Measurements from ENCODE around the gene ATP5MK.
A peak's percentile ranks its signal among the peaks of the same experiment; 100 is the strongest.
"Not testable (repeated sequence)": the region's sequence is repeated elsewhere in the genome, so short reads cannot be mapped to it uniquely, and the experiment has no call there.

Gene ATP5MK

DNA sequence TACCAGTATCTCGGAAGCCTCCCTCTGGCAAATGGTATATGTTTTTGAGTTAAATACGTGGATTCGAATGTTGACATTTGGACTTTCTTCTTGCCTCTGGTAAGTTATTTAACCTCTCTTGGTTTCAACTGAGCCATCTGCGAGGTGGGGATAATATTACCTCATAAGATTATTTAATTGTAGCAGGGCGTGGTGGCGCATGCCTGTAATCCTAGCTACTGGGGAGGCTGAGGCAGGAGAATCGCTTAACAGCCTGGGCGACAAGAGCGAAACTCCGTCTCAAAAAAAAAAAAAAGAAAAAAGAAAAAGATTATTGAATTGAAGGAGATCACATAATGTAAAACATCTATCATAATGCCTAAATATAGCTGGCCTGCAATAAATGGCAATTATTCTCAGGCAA lies 28.9 kb downstream of the ATP5MK start:
- peaks cover 15% of the 10 kb centered on the region for H3K36me3 ChIP-seq (ENCODE audit: insufficient read depth, low read length)
- peak overlapping the region; percentile 9 to 82; a peak in 3 of 4 replicates for H3K4me3 ChIP-seq (ENCODE audit: low read depth in 1 of 2, low read length in 2 of 2)
- H3K9ac ChIP-seq (ENCODE audit: low read depth, low read length) = peak overlapping the region; percentile 85
- peaks cover 7% of the 10 kb centered on the region; the same call in 1 of the 2 replicates for H4K20me1 ChIP-seq (ENCODE audit: insufficient read depth, low read length)
- H2AFZ ChIP-seq (ENCODE audit: low read depth, low read length) = peak overlapping the region; percentile 48
- H3K4me1 ChIP-seq (ENCODE audit: insufficient read depth, low read length) = peaks cover 38% of the 10 kb centered on the region
- no peak for TF ChIP-seq EZH2 (IDR thresholded peaks at IDR 0.05; ENCODE audit: borderline replicate concordance, low read depth, low read length, severe bottlenecking)
- TF ChIP-seq, protein P1, sequence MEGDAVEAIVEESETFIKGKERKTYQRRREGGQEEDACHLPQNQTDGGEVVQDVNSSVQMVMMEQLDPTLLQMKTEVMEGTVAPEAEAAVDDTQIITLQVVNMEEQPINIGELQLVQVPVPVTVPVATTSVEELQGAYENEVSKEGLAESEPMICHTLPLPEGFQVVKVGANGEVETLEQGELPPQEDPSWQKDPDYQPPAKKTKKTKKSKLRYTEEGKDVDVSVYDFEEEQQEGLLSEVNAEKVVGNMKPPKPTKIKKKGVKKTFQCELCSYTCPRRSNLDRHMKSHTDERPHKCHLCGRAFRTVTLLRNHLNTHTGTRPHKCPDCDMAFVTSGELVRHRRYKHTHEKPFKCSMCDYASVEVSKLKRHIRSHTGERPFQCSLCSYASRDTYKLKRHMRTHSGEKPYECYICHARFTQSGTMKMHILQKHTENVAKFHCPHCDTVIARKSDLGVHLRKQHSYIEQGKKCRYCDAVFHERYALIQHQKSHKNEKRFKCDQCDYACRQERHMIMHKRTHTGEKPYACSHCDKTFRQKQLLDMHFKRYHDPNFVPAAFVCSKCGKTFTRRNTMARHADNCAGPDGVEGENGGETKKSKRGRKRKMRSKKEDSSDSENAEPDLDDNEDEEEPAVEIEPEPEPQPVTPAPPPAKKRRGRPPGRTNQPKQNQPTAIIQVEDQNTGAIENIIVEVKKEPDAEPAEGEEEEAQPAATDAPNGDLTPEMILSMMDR (IDR thresholded peaks at IDR 0.05; ENCODE audit: borderline replicate concordance, extremely low read depth, low read length, poor library complexity, severe bottlenecking) = no peak
- H3K79me2 ChIP-seq (ENCODE audit: insufficient read depth, low read length) = peaks cover 49% of the 10 kb centered on the region
- peak overlapping the region; percentile 71 for H3K27ac ChIP-seq (ENCODE audit: low read length)
- DNase-seq (peak; percentile 29), ATAC-seq (ENCODE audit: insufficient read depth, low read depth) (no peak)
- no peaks in the 10 kb centered on the region for H3K9me3 ChIP-seq (ENCODE audit: insufficient read depth, low read length, severe bottlenecking)
- peak overlapping the region; percentile 65 for H3K4me2 ChIP-seq (ENCODE audit: insufficient read depth, low read length)
- no peaks in the 10 kb centered on the region for H3K27me3 ChIP-seq (ENCODE audit: insufficient read depth, low read length, poor library complexity)

GRCh38 chr10:103360791-103361190 lies 35.5 kb downstream of the ATP5MK start:
- not testable (repeated sequence) for H3K27me3 ChIP-seq (ENCODE audit: insufficient read depth, low read length, poor library complexity); DNase-seq; H3K79me2 ChIP-seq (ENCODE audit: insufficient read depth, low read length); ATAC-seq (ENCODE audit: insufficient read depth, low read depth); H2AFZ ChIP-seq (ENCODE audit: low read depth, low read length); H3K9me3 ChIP-seq (ENCODE audit: insufficient read depth, low read length, severe bottlenecking); H3K36me3 ChIP-seq (ENCODE audit: insufficient read depth, low read length); H3K4me3 ChIP-seq (ENCODE audit: low read depth in 1 of 2, low read length in 2 of 2); H4K20me1 ChIP-seq (ENCODE audit: insufficient read depth, low read length); H3K9ac ChIP-seq (ENCODE audit: low read depth, low read length); H3K4me2 ChIP-seq (ENCODE audit: insufficient read depth, low read length); H3K4me1 ChIP-seq (ENCODE audit: insufficient read depth, low read length); H3K27ac ChIP-seq (ENCODE audit: low read length)

- not testable (repeated sequence) for H3K27me3 ChIP-seq (ENCODE audit: insufficient read depth, low read length, poor library complexity); H4K20me1 ChIP-seq (ENCODE audit: insufficient read depth, low read length); H3K9me3 ChIP-seq (ENCODE audit: insufficient read depth, low read length, severe bottlenecking); H3K27ac ChIP-seq (ENCODE audit: low read length); H3K4me3 ChIP-seq (ENCODE audit: low read depth in 1 of 2, low read length in 2 of 2); H2AFZ ChIP-seq (ENCODE audit: low read depth, low read length); H3K79me2 ChIP-seq (ENCODE audit: insufficient read depth, low read length); H3K4me1 ChIP-seq (ENCODE audit: insufficient read depth, low read length); H3K36me3 ChIP-seq (ENCODE audit: insufficient read depth, low read length); DNase-seq; H3K4me2 ChIP-seq (ENCODE audit: insufficient read depth, low read length); H3K9ac ChIP-seq (ENCODE audit: low read depth, low read length); ATAC-seq (ENCODE audit: insufficient read depth, low read depth)
Measured at GRCh38 chr10:103359493-103359892, 36.8 kb downstream of the ATP5MK start.

GRCh38 chr10:103355906-103356599 lies 40.2 kb downstream of the ATP5MK start:
- no peak for TF ChIP-seq EZH2 (IDR thresholded peaks at IDR 0.05; ENCODE audit: borderline replicate concordance, low read depth, low read length, severe bottlenecking)
- TF ChIP-seq, protein P1 (IDR thresholded peaks at IDR 0.05; ENCODE audit: borderline replicate concordance, extremely low read depth, low read length, poor library complexity, severe bottlenecking) = no peak
- ATAC-seq (ENCODE audit: insufficient read depth, low read depth) (no peak), DNase-seq (no peak)
- H3K9me3 ChIP-seq (ENCODE audit: insufficient read depth, low read length, severe bottlenecking) = no peaks in the 10 kb centered on the region
- H4K20me1 ChIP-seq (ENCODE audit: insufficient read depth, low read length) = no peaks in the 10 kb centered on the region
- no peak overlapping the region for H3K27ac ChIP-seq (ENCODE audit: low read length)
- no peak overlapping the region for H3K4me3 ChIP-seq (ENCODE audit: low read depth in 1 of 2, low read length in 2 of 2)
- peaks cover 9% of the 10 kb centered on the region for H3K4me1 ChIP-seq (ENCODE audit: insufficient read depth, low read length)
- H3K27me3 ChIP-seq (ENCODE audit: insufficient read depth, low read length, poor library complexity) = no peaks in the 10 kb centered on the region
- no peak overlapping the region for H3K4me2 ChIP-seq (ENCODE audit: insufficient read depth, low read length)
- H3K79me2 ChIP-seq (ENCODE audit: insufficient read depth, low read length) = peaks cover 9% of the 10 kb centered on the region
- H2AFZ ChIP-seq (ENCODE audit: low read depth, low read length) = no peak overlapping the region
- no peak overlapping the region for H3K9ac ChIP-seq (ENCODE audit: low read depth, low read length)
- H3K36me3 ChIP-seq (ENCODE audit: insufficient read depth, low read length) = no peaks in the 10 kb centered on the region

DNA sequence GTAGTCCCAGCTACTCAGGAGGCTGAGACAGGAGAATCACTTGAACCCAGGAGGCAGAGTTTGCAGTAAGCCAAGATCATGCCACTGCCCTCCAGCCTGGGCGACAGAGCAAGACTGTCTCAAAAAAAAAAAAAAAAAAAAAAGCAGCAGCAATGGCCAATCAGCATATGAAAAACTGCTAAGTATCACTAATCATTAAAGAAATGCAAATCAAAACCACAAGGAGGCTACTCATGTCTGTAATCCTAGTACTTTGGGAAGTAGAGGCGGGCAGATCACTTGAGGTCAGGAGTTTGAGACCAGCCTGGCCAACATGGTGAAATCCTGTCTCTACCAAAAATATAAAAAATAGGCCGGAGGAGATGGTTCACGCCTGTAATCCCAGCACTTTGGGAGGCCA lies 41.7 kb downstream of the ATP5MK start:
- ATAC-seq (ENCODE audit: insufficient read depth, low read depth); H3K27me3 ChIP-seq (ENCODE audit: insufficient read depth, low read length, poor library complexity): not testable (repeated sequence)

More for the DNA sequence above, 41.7 kb downstream of the ATP5MK start:
- Histone ChIP-seq H3K4me1 (ENCODE audit: insufficient read depth, low read length) (peaks cover 16% of the 10 kb centered on the region), H3K79me2 (ENCODE audit: insufficient read depth, low read length) (peaks cover 24% of the 10 kb centered on the region)
- H2AFZ ChIP-seq (ENCODE audit: low read depth, low read length); H3K4me2 ChIP-seq (ENCODE audit: insufficient read depth, low read length); H3K36me3 ChIP-seq (ENCODE audit: insufficient read depth, low read length); H4K20me1 ChIP-seq (ENCODE audit: insufficient read depth, low read length); H3K27ac ChIP-seq (ENCODE audit: low read length); H3K9ac ChIP-seq (ENCODE audit: low read depth, low read length); DNase-seq; H3K9me3 ChIP-seq (ENCODE audit: insufficient read depth, low read length, severe bottlenecking); H3K4me3 ChIP-seq (ENCODE audit: low read depth in 1 of 2, low read length in 2 of 2): not testable (repeated sequence)

All from DND-41 (cell line).